Activated CD4-positive, alpha-beta T cell treated with anti-CD3 and anti-CD28 coated beads for 4 hours (primary cell): ENCODE data around the gene SHROOM4.

Source experiments
- DNase-seq, 2 donors: peaks; one replicate each; pipeline ENCODE4 v3.0.0-alpha.2; 2020

Gene SHROOM4, protein sequence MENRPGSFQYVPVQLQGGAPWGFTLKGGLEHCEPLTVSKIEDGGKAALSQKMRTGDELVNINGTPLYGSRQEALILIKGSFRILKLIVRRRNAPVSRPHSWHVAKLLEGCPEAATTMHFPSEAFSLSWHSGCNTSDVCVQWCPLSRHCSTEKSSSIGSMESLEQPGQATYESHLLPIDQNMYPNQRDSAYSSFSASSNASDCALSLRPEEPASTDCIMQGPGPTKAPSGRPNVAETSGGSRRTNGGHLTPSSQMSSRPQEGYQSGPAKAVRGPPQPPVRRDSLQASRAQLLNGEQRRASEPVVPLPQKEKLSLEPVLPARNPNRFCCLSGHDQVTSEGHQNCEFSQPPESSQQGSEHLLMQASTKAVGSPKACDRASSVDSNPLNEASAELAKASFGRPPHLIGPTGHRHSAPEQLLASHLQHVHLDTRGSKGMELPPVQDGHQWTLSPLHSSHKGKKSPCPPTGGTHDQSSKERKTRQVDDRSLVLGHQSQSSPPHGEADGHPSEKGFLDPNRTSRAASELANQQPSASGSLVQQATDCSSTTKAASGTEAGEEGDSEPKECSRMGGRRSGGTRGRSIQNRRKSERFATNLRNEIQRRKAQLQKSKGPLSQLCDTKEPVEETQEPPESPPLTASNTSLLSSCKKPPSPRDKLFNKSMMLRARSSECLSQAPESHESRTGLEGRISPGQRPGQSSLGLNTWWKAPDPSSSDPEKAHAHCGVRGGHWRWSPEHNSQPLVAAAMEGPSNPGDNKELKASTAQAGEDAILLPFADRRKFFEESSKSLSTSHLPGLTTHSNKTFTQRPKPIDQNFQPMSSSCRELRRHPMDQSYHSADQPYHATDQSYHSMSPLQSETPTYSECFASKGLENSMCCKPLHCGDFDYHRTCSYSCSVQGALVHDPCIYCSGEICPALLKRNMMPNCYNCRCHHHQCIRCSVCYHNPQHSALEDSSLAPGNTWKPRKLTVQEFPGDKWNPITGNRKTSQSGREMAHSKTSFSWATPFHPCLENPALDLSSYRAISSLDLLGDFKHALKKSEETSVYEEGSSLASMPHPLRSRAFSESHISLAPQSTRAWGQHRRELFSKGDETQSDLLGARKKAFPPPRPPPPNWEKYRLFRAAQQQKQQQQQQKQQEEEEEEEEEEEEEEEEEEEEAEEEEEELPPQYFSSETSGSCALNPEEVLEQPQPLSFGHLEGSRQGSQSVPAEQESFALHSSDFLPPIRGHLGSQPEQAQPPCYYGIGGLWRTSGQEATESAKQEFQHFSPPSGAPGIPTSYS (N-terminal part only)

DNA sequence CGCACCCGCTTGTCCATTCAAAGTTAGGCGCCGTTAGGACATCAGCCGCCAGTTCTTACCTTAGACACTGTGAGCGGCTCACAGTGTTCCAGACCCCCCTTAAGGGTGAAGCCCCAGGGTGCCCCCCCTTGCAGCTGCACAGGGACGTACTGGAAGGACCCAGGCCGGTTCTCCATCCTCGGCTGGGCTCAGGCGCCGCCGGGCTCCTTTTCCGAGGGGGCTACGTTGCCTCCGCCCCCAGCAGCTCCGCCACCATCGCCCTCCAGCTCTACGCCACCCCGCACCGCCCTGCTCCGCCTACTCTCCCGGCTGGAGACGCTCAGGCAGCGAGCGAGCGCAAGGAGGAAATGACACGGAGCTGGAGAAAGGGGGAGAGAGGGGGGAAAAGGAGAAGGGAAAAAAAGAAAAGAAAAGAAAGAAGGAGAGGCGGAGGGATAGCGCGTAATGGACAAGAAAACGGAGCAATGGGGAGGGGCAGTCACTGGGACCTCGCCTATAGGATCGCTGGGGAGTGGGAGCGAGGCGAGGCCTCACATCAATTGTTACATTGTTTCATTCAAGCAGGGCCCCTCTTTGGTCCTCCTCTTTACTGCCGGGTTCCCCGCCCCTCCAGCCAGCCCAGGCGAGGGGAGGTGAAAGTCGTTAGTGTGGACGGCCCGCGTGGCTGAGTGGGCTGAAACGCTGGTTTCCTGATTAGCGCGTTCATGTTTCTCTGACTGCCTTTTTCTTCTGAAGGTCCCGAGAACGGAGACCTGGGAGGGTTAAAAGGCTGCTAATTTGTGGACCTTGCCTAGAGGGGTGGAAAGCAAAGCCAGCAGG lies at the start of gene SHROOM4:
SHROOM4 (minus strand) TSS at position 352 of the 819 bp plus-strand sequence; CDS start at position 176, 176 bp downstream.
- no peak for DNase-seq

DNA sequence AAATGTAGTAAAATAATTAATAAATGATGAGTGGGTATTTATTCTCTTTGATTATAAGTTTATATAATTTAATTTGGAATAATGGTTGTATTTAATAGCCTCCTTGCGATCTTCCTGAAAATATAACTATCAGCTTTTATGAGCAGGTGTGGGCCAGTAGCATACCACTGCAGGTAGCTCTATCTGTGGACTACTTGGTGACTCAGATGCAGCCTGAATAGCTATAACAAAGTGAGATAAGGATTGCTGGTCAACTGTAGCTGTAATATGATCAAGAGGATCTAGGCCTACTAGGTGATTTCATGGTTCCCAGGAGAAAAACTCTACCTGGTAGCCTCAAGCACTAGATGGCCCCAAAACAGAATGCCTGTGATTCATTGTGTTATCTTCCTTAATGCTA lies 49.5 kb upstream of the SHROOM4 start:
- DNase-seq, result no peak

DNA sequence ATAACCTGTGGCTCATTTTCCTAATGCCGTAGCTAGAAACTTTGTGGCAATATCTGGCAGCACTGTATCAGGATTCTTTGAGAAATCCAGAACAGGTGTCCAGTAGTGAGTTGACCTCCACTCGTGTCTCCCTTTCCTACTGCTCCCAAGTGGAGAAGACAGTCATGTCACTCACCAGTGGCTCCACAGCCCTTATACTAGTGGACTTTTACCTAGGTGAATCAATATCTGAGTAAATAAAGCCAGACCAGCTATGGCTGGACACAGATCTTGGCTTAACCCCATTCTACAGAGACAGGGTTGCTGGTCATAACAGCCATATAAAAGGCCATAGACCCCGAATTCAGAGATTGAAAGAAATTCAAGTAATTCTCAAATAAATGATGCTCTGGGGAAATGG lies 46.5 kb upstream of the SHROOM4 start:
- DNase-seq, result no peak

DNA sequence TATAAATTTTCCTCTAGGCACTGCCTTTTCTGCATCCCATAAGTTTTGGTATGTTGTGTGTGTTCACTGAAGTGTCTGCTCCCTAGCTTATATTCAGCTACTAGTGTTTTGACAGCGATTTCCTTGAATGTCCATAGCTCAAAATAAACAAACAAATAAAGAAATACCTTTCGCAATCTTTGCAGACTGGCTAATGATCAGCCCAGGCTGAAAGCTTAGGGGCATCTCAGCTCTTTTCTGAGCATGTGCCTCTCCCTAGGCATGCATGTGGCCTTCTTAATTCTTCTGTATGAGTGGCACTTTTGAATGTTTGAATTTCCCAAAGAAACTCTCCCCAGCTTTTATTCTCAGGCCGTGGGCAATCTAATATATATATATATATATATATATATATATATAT lies 44.6 kb upstream of the SHROOM4 start:
- no peak for DNase-seq

DNA sequence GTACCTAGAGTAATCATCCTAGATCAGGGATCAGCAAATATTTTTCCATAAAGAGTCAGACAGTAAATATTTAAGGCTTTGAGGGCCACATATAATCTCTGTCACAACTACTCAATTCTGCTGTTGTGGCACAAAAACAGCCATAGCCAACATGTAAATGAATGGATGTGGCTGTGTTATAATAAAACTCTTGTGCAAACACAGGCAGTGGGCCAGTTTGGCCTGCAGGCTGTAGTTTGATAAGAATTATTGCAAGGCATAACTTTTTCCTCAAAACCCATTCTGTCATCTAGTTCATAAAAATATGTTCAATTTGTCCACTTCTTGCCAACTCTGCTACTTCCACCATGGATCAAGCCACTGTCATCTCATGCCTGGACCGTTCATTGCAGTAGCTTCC lies 39.4 kb upstream of the SHROOM4 start:
- no peak for DNase-seq

- DNase-seq, result no peak
Observed at GRCh38 chrX:50852524-50852923, 38.5 kb upstream of the SHROOM4 start.

- DNase-seq, result no peak
Observed at GRCh38 chrX:50842221-50842620, 28.2 kb upstream of the SHROOM4 start.

- no peak for DNase-seq
Observed at GRCh38 chrX:50839730-50840129, 25.7 kb upstream of the SHROOM4 start.

DNA sequence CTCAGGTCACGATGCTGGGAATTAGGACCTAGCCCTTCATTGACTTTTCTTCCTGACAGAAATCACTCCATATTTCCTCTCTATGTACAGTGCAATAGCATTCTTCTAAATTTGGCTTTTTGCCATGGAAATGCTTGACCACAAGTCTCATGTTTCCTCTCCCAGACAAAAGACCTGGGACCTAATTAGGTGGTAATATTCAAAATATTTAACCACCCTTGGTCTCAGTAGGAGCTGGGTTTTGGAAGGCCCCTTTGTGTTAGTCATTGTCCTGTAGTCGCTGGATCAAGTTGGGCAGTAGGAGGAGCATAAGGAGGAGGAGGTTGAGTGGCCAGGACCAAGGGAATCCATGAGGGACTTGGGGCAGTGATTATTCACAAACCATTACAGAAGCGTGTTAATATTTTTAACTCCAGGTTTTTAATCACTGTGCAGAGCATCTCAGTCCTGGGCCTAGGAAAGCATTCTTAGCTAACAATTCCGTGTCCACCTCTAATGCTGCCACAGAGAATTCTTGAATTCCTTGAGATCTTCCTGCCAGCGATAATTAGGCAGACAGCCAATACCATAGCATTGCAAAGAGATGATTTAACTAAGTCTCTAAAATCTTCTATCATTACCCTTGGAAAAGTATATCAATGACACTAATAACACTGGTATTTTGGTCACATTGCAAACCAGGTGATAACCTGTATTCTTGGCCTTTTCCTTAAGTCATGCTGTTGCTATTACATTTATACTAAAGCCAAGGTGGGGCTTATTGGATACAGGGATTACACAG lies 25.0 kb upstream of the SHROOM4 start:
- no peak for DNase-seq

- DNase-seq, result no peak
Observed at GRCh38 chrX:50827996-50828395, 14.0 kb upstream of the SHROOM4 start.

DNA sequence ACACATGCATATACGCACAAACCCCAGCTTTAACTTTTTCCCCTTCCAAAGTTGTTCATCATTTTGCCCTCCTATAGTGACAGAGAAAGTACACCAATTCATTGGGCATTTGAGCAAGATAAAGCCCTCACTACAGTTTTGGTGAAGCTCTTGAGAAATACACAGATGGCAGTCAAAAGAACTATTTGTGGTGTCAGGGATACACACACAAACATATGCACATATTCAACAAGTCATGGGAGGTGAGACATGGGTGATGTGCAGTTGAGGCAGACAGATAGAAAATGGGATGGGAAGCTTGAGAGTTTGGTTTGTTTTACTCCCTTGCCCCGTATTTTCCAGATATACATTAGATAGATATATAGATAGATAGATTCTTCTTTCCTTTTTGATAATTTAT lies 11.8 kb upstream of the SHROOM4 start:
- DNase-seq, result no peak

DNA sequence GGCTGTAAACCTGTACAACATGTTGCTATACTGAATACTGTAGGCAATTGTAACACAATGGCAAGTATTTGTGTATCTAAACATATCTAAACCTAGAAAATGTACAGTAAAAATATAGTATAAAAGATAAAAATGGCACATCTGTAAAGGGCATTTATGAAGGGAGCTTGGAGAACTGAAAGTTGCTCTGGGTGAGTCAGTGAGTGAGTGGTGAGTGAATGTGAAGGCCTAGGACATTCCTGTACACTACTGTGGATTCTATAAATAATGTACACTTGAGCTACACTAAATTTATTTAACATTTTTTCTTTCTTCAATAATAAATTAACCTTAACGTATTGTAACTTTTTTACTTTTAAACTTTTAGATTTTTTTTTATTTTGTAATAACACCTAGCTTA lies 5.0 kb upstream of the SHROOM4 start:
- no peak for DNase-seq

- no peak for DNase-seq
Observed at GRCh38 chrX:50815120-50815519, 1.1 kb upstream of the SHROOM4 start.

DNA sequence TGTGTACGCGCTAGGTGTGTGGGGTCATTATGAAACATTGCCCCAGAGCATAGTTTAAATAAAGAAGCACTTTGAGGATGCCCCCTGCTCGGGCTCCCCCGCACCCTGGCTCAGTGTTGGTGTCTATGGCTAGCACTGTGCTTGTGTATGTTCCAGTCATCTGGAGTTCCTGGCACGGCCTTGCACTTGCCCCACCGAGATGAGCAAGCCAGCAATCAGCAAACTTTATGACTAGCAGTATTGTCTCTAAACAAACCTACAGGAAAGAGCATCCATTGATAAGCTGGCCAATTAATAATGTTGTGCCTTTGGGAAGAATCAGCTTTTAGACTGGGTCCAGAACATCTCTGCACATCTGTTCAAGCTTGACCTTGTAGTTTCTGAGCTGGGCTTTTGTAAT lies 707 bp upstream of the SHROOM4 start:
- DNase-seq, result no peak

- DNase-seq, result no peak
Observed at GRCh38 chrX:50812995-50813842, 775 bp downstream of the SHROOM4 start.

DNA sequence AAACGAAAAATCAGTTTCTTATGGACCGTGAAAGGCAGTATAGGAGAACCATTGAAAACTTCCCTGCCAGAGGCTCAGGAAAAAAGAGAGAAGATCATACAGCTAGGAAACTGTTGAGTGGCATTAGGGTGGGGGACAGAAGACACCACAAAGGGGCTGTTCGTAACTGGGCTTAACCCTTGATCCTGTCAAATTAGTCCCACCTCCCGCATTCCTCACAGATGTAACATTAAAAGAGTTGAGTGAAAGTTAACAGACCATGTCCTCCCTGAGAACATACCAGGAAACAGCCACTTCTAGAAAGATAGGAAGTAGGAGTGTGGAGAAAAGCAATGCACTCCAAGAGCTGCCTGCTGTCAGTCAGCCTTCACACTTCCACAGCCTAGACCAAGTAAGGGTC lies 8.7 kb downstream of the SHROOM4 start:
- no peak for DNase-seq

DNA sequence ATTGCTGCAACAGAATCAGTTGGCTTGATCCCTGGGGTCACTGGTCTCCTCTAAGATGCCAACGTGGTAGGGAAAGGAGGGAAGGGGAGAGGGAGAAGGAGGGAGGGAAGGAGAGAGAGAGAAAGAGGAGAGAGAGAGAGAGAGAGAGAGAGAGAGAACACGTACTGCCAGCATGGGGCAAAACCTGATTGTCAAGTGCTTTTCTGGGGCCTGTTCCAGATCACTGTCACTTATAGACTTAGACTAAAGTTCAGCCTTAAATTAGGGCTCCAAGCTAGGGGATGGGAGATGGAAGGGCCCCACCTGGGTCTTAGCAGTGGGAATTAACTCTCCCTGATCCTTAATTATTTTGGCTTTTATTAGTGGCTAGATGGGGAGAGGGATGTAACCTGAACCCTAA lies 12.9 kb downstream of the SHROOM4 start:
- DNase-seq, result no peak

DNA sequence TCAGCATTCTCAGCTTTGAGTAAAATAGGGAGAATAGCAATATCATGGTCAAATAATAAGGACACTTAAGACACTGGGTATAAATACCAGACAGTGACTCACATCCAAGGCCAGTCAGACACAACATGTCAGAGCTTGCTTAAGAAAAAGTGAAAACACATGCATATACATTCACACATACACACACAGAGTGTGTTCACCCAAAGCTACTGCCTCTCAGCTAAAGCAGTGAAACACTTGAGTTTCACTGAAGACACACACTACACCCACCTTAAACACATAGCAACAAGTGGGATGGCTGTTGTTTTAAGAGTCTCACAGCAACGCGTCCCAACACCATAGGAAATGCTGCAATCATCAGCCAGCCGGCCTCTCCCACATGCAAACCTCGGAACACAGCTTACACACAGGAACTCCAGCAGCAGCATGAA lies 14.4 kb downstream of the SHROOM4 start:
- no peak for DNase-seq

GRCh38 chrX:50798783-50799182 lies 15.2 kb downstream of the SHROOM4 start:
- DNase-seq, result no peak

GRCh38 chrX:50787099-50787498 lies 26.9 kb downstream of the SHROOM4 start:
- DNase-seq, result no peak
